ENCODE data around the gene SYNGR2.

The SYNGR2 gene

DNA sequence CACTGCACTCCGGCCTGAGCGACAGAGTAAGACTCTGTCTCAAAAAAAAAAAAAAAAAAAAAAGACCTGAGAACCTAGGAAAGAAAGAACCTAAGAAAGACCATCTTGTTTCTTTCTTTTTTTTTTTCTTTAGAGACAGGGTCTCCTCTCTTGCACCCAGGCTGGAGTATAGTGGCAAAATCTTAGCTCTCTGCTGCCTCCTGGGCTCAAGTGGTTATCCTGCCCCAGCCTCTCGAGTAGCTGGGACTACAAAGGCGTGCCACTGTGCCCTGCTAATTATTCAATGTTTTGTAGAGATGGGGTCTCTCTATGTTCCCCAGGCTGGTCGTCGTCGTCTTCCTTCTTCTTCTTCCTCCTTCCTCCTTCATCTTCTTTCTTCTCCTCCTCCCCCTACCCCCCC, 37.9 kb downstream of the SYNGR2 start:
- DNase-seq (ENCODE audit: extremely low read depth, low read depth), result no peak
- TF ChIP-seq, protein P1, sequence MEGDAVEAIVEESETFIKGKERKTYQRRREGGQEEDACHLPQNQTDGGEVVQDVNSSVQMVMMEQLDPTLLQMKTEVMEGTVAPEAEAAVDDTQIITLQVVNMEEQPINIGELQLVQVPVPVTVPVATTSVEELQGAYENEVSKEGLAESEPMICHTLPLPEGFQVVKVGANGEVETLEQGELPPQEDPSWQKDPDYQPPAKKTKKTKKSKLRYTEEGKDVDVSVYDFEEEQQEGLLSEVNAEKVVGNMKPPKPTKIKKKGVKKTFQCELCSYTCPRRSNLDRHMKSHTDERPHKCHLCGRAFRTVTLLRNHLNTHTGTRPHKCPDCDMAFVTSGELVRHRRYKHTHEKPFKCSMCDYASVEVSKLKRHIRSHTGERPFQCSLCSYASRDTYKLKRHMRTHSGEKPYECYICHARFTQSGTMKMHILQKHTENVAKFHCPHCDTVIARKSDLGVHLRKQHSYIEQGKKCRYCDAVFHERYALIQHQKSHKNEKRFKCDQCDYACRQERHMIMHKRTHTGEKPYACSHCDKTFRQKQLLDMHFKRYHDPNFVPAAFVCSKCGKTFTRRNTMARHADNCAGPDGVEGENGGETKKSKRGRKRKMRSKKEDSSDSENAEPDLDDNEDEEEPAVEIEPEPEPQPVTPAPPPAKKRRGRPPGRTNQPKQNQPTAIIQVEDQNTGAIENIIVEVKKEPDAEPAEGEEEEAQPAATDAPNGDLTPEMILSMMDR (IDR thresholded peaks at IDR 0.05; ENCODE audit: low read depth, low read length, missing control alignments), result no peak
- H3K4me3 ChIP-seq (replicated peaks; ENCODE audit: low read depth, low read length), result no peak overlapping the region

DNA sequence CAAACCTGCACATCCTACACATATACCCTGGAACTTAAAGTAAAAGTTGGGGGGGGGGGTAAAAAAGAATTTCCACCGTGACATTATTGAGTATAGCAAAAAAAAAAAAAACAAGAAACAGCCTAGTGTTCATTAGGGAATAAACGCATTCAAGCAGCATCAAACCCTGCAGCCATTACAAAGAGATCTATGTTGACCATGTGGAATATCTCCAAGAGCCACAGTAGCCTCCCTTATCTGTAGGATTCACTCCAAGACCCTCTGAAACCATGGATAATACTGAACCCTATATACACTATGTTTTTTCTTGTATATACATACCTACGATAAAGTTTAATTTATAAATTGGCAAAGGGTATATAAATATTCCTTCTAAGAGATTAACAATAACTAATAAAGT, 40.1 kb downstream of the SYNGR2 start:
- DNase-seq (ENCODE audit: extremely low read depth, low read depth), result no peak
- no peak overlapping the region for H3K4me3 ChIP-seq (replicated peaks; ENCODE audit: low read depth, low read length)

DNA sequence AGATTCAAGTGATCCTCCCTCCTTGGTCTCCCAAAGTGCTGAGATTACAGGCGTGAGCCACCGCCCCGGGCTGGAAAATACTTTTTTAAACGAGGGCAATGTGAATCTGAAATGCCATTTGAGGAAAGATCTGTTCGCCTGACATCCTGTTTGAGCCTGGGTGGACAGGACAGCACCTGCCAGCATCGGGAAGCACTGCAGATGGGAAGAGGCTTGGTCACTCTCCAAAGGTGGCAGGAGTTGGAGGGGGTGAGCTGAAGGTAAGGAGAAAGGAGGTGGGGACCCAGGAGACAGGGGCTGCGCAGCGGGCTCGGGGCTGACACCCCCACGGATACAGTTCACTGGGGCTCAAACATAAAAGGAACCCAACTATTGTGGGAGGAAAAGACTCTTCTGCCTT, 41.7 kb downstream of the SYNGR2 start:
- DNase-seq (ENCODE audit: extremely low read depth, low read depth), result no peak

More for the DNA sequence above, 40.1 kb downstream of the SYNGR2 start:
- TF ChIP-seq, protein P1 (IDR thresholded peaks at IDR 0.05; ENCODE audit: low read depth, low read length, missing control alignments), result no peak

DNA sequence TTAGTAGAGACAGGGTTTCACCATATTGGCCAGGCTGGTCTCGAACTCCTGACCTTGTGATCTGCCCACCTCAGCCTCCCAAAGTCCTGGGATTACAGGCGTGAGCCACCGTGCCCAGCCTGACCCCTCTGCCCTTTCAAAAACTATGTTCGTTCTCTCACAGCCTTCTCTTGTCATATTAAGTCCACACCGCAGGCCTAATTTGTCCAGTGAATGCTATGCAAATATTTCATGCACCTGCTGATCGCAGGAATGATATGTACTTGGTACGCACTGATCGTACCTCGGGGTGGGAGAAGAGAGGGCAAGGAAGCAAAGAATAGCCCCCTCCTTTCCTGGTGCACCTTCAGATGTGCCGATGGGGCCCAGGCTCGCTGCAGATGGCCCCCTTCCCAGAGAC, 42.7 kb downstream of the SYNGR2 start:
- DNase-seq (ENCODE audit: extremely low read depth, low read depth), result no peak
- TF ChIP-seq, protein P1 (IDR thresholded peaks at IDR 0.05; ENCODE audit: low read depth, low read length, missing control alignments), result no peak
- H3K4me3 ChIP-seq (replicated peaks; ENCODE audit: low read depth, low read length), result no peak overlapping the region

More for the DNA sequence above, 41.7 kb downstream of the SYNGR2 start:
- TF ChIP-seq, protein P1 (IDR thresholded peaks at IDR 0.05; ENCODE audit: low read depth, low read length, missing control alignments), result no peak
- H3K4me3 ChIP-seq (replicated peaks; ENCODE audit: low read depth, low read length), result no peak overlapping the region

DNA sequence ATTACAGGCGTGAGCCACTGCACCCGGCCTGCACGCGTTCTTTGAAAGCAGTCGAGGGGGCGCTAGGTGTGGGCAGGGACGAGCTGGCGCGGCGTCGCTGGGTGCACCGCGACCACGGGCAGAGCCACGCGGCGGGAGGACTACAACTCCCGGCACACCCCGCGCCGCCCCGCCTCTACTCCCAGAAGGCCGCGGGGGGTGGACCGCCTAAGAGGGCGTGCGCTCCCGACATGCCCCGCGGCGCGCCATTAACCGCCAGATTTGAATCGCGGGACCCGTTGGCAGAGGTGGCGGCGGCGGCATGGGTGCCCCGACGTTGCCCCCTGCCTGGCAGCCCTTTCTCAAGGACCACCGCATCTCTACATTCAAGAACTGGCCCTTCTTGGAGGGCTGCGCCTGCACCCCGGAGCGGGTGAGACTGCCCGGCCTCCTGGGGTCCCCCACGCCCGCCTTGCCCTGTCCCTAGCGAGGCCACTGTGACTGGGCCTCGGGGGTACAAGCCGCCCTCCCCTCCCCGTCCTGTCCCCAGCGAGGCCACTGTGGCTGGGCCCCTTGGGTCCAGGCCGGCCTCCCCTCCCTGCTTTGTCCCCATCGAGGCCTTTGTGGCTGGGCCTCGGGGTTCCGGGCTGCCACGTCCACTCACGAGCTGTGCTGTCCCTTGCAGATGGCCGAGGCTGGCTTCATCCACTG, 45.8 kb downstream of the SYNGR2 start, which contains the start of gene BIRC5:
Gene BIRC5, plus strand, starts transcription at position 238 of the 690 bp plus-strand sequence. Its CDS starts 64 bp downstream, at position 302.
- peak; percentile 22 for DNase-seq (ENCODE audit: extremely low read depth, low read depth)
- H3K4me3 ChIP-seq (replicated peaks; ENCODE audit: low read depth, low read length), result peak within 1 kb of the TSS; percentile 95
- TF ChIP-seq, protein P1 (IDR thresholded peaks at IDR 0.05; ENCODE audit: low read depth, low read length, missing control alignments), result no peak

DNA sequence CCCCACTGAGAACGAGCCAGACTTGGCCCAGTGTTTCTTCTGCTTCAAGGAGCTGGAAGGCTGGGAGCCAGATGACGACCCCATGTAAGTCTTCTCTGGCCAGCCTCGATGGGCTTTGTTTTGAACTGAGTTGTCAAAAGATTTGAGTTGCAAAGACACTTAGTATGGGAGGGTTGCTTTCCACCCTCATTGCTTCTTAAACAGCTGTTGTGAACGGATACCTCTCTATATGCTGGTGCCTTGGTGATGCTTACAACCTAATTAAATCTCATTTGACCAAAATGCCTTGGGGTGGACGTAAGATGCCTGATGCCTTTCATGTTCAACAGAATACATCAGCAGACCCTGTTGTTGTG, 46.3 kb downstream of the SYNGR2 start:
- TF ChIP-seq, protein P1 (IDR thresholded peaks at IDR 0.05; ENCODE audit: low read depth, low read length, missing control alignments), result no peak
- no peak for DNase-seq (ENCODE audit: extremely low read depth, low read depth)
- H3K4me3 ChIP-seq (replicated peaks; ENCODE audit: low read depth, low read length), result peak overlapping the region; percentile 95
